Testis (tissue), 2 donors: ENCODE measurements around the gene RAB21.

Source experiments
- CTCF ChIP-seq, 3 experiments: fragments of 450-650 bp in 2 of 3; fragments of 200-600 bp in 1 of 3; sonication (generic) in 1 of 3; IDR thresholded peaks; one replicate each; pipeline ENCODE4 v1.5.1; 2016 to 2019; ENCODE audit warnings: antibody characterized with exemption in 3 of 3, mild to moderate bottlenecking in 2 of 3, moderate library complexity in 1 of 3
- POLR2A ChIP-seq: fragments of 450-650 bp; IDR thresholded peaks from one replicate; pipeline ENCODE4 v1.6.1; 2017; ENCODE audit warnings: antibody characterized with exemption, mild to moderate bottlenecking, moderate library complexity

- TF ChIP-seq CTCF (IDR thresholded peaks at IDR 0.05): no peak
- TF ChIP-seq POLR2A: no peak
These were observed 12.5 kb downstream of the RAB21 start for GRCh38 chr12:71767183-71767582.
